Measurements from ENCODE around the gene RRAS. TPM values are rescaled to one million over a fixed set of nuclear protein-coding genes. Genes with fewer than 3 reads are reported as not detected.
A peak's percentile ranks its signal among the peaks of the same experiment; 100 is the strongest.

The RRAS gene
- polyA plus RNA-seq, 12 donors, result 24.2 to 56.9 (median 28.4) TPM; not detected in 1

DNA sequence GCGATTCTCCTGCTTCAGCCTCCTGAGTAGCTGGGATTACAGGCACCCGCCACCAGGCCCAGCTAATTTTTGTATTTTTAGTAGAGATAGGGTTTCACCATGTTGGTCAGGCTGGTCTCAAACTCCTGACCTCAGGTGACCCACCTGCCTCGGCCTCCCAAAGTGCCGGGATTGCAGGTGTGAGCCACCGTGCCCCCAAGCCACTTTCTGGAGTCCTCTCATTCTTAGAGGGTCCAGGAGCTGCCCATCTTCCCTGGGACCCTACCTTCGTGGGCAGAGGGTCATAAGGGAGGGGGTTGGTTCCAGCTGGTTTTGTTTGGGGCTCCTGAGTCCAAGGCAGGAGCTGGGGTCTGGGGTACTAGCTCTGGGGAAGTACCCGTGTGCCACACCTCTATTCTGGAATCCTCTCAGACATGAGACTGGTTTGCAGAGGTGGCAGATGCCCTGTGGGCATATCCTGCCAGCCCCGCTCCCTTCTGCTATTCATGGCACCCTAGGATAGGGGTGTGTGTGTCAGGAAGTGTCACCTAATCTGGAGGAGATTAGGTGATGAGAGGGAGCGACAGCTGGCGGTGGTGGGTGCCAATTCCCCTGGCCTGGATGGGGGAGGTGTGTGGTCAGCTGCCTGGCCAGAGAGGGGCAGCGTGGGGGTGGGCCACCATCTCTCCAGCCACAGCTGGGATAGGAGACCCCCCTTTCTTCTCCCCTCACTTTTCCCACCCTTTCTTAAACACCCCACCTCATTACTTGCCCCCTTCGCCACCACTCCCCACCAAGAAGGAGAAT lies 39.2 kb upstream of the RRAS start:
- DNase-seq, result no peak

DNA sequence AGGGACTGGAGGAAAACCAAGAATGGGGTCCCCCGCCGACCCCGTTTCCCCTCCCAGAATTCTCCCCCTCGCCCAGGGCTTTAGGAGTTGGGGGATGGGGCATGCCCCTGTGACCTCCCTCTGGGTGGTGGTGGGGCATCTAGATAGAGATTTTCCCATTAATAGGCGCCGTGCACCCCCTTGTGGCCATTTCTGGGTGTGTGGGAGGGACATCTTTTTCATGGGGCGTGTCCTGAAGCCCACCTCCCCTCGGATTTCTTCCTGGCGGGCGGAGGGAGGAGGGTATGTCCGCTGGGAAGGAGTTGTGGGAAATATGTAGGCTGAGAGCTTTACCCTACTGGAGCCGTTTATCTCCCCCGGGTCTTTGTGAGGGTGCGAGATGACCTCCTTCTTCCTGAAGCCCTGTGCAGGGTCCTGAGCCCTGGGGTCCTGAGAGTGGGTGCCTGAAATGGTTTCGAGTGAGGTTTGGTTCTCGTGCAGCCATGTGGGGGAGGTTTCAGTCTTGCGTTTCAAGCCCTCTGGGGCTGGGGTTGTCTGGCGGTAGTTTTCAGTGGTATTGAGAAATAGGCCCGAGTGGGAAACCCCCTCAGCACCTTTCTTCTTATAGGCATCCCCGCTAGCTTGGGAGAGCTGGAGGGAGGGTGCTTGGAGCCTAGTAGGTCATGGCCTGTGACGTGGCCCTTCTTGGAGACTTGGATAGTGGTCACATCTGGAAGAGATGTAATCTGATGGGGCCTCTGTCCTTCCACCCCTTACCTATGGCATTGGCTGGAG lies 38.1 kb upstream of the RRAS start:
- peak; percentile 79 for DNase-seq

DNA sequence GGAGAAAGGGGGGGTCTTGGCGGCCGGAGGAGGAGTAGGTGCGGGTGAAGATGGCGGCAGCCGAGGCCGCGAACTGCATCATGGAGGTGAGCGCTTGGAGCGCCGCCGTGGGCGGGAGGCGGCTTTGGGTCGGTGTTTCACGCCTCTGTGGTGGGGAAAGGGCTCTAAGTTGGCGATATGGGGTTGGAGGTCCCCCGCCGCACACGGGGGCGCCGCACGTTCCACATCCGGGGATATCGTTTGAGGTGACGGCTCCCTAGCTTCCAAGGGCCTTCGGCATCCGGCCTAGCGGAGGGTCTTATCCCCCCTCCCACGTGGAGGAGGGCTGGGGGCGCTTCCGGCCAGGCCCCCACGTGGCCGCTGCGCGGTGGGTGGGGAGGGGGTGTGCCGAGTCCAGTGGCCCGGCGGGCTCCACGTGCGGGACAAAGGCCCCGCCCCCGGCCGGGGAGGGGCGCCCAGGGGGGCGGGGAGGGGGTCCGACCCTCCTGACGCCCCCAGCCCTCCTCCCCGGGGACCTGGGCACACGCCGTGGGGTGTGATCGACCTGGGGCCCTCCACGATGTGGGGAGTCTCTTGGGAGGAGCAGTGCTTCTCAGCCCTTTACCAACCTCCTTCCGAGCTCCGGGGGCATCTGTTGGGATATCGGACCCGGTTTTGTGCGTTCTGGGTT lies 37.4 kb upstream of the RRAS start, which contains the start of gene PRMT1:
Gene PRMT1, plus strand, starts transcription at position 41 of the 670 bp plus-strand sequence. Its CDS starts 10 bp downstream, at position 51.
- DNase-seq, result peak; percentile 65

DNA sequence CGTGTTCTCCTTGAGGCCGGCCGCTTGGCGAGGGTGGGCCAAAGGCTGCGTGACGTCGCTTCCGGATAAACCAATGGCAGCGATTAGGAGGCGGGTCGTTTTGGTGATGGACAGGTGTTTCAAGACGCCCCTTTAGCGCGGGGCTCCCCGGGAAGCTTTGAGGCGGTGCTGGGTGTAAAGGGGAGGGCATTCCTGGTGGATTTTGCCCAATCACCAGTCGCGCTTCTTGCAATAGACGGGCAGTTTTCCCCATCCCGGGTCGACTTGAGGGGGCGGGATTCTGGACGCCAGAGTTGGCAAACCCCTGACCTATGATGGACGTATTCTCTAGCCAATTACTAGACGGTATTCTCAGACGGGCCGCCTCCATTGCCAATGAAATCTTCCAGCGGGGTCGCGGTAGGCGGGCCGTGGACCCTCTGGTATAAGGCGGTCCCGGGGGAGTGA lies 36.9 kb upstream of the RRAS start:
- DNase-seq, result peak; percentile 100

DNA sequence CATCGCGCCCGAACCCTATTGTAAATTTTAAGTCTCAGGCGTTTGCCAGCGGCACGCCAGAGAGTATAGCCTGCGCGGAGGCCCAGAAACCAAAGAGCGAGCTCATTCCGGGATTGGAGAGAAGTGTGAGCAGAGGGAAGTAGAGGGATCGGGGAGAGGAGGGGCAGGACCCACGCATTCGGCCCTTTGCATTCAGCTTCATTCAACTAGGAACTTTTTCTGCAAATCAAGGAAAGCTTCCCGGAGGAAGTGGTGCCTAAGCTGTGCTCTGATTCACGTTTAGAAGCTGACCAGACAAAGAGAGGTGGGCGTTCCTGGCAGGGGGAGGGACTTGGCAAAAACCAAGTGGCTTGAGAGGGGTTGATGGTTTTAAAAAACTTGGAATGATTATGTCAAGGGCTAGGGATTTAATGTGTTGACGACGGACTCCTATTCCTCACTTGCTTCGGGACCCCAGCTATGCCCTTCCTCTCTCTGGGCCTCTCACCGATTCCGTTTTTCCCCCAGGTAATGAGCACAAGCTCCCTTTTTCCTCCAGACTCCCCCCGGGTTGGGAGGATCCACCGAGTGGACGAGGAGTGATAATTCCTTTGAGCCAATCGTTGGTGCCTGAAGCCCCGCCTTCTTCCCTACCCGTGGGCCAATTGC lies 36.3 kb upstream of the RRAS start:
- peak; percentile 96 for DNase-seq

DNA sequence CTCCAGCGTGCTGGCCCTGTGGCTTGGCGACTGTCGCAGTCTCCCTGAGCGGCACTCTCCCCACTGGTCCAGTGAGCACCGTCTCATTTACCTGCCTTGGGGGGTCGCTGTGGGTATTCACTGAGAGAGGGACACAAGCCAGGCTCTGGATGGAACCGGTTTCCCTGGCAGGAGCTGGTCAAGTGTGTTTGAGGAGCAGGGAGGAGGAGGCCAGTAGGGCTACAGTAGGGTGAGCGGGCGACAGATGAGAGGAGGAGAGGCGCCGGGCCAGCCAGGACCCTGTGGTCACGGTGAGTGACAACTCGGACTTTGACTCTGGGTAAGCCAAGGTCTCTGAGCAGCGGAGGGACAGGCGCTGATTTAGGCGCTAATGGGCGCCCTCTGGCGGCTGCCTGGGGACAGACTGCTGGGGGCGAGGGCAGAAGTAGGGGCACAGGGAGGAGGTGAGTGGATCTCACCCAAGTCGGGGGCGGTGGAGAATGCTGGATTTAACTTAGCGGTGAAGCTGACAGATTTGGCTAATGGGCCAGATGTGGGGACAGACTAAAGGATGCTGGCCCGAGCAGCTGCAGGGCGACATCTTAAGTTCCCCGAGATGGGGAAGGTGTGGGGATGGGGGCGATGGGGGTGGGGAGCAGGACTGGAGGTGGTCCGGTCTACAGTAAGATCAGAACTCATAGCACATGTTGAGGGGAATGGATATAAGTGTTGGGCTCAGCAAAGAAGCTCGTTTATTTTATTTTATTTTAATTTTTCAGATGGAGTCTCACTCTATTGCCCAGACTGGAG lies 32.4 kb upstream of the RRAS start:
- DNase-seq, result no peak

DNA sequence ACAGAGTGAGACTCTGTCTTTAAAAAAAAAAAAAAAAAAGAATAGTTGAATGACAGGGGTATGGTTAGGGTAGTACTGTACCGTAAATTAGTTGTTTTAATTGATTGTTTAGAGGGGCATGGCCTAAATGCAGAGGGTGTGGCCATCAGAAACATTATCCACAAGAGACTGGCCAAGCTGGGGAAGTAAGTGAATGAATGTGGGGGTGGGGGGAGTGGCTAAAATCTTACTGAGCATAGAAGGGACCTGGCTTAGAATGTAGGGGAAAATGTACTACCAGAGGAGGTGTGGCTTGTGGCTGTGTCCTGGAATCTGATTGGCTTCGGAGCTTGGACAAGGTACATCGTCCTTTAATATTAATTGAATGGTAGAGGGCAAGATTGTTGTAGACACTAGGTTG lies 29.6 kb upstream of the RRAS start:
- DNase-seq, result no peak

DNA sequence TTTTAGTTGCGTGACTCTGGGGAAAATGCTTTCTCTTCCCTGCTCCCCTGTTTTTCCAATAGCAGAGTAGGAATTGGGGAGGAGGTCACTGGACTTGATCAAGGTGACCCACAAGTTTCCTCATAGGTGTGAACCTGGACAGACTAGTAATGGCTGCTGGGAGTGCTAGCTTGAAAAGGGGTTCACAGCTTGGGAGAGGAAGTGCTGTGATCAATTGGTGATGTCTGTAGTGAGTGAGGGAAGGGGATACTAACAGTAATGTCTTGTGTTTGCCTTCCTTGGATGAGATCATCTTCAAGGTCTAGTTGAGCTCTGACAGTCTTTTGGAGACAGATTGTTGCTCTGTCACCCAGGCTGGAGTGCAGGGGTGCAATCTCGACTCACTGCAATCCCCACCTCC lies 27.5 kb upstream of the RRAS start:
- DNase-seq, result no peak

DNA sequence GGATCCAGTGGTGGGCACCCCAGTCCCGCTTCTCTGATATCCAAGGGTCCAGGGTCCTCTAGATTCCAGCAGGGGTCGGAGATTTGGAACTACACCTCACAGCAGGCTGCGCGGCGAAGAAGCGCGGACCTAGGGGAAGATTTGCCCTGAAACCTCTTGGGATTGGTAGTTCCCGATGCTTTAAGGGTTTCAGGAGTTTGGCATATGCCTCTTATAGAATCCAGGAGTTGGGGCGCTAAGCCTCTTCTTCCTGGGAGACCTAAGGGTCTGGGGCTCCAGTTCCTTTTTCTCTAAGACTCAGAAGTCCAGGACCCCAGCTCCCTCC lies 26.1 kb upstream of the RRAS start:
- no peak for DNase-seq

DNA sequence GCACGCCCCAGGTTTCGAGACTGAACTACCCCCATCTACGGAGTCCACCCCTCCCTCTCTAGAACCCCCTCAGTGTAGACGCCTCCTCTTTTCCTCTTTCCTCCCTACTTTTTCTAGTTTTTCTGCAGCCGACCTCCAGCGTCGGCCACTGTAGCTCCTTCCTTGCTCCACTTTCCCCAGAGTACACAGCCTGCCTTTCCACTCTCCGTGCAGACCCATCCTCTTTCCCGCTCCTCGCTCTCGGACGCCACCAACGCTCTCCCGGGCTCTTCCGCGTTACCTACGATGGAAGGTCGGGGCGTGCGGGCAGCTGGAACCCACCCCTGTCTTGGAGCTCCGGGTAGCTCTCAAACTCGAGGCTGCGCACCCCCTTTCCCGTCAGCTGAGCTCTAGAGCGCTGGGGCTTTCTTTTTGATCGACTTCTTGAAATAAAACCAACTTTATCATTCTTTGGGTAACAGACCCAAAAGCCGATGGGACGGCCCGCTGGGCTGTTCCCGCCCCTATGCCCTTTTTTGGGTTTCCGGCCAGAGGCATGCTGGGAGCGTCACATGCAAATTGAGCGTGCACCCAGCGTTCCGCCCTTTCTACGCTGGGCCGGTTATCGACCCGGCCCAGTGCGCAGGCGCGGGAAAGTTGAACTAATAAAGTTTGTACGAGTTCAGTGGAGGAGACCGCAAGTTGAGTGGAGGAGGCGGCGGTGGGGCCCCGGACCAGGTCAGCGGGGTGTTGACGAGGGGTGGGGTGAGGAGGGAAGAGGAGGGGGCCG lies 25.6 kb upstream of the RRAS start, which contains the start of the genes BCL2L12 and IRF3:
Gene BCL2L12, plus strand, starts transcription at position 583 of the 769 bp plus-strand sequence. CDS start 760 bp downstream, outside the sequence.
Gene IRF3, minus strand, starts transcription at position 507 of the 769 bp plus-strand sequence. CDS start 1,019 bp downstream, outside the sequence.
- DNase-seq, result peak; percentile 99

DNA sequence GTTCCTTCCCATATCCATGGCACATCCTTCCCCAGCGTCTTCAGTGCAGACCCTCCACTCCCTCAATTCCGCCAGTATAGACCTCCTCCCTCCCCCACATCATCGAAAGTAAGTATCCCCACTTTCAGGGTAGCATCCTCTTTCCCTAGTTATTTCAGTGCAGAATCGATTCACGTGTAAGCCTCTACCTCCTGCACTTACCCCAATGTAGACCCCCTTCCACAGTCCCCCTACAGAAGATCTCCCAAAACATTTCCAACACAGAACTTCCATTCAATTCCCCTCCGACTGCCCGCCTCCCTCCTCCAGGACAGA lies 25.1 kb upstream of the RRAS start:
- DNase-seq, result no peak

DNA sequence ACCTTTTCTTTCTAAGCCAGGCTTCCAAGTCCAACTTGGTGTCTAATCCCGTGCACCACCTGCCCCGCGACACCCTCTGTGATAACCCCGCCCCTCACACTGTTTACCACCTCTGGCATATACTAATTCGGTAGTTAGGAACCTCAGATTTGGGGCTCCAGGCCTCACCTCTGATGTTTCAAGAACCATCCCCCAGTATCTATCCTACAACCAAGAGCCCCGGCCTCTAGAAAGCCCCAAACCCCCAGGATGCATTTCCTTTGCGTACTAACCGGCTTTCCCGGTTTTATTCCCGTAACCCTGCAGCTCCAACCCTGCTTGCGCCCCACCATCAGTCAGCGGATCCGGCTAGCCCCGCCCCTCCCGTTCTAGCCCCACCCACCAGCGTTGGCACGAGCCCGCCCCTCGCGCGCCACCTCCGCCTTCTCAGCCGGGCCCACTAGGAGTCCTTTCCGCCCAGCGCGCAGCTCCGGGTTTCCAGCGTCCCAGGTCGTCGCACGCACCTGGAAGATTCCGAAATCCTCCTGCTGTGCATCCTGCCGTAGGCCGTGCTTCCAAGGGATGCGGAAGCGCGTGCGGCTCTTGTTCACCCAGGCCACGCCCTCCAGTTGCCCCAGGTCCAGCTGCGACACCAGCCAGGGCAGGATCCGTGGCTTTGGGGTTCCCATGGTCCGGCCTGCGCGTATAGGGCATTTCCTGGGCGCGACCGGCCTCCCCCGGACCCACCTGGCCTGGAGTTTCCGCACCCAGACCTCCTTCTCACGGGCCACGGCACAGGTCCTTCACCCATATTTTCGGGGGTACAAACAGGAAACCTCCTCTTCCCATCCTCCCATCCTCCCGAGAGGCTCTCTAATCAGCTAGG lies 24.5 kb upstream of the RRAS start:
- DNase-seq, result peak; percentile 65

DNA sequence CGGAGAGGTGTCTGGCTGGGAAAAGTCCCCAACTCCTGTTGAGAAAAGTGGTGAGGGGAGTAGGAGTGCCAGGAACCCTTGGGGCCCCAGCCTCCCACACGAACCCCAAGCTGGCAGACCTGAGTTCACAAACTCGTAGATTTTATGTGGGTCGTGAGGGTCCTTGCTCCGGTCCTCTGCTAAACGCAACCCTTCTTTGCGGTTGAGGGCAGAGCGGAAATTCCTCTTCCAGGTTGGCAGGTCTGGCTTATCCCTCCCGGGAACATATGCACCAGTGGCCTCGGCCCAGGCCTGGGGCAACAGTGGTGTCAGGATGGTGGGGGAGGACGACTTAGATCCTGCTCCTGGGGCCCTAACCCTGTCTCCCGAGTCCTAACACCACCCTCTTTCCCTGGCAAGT lies 23.3 kb upstream of the RRAS start:
- DNase-seq, result no peak

DNA sequence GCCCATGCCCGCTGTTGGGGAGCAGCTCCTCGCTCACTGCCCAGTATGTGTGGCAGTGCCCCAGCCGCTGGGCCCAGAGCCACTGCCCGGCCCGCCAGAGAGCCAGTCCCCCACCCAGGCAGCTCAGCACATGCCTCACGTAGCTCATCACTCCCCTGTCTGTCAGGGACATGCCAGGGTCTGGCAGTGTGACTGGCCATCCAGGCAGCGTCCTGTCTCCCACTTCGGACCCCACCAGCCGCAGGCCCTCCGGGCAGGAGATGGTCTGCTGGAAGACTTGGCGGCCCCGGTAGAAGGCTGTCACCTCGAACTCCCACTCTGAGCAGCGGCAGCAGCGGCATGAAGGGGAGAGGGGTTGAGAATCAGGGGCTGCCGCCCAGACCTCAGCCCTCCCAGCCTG lies 22.1 kb upstream of the RRAS start:
- DNase-seq, result no peak

DNA sequence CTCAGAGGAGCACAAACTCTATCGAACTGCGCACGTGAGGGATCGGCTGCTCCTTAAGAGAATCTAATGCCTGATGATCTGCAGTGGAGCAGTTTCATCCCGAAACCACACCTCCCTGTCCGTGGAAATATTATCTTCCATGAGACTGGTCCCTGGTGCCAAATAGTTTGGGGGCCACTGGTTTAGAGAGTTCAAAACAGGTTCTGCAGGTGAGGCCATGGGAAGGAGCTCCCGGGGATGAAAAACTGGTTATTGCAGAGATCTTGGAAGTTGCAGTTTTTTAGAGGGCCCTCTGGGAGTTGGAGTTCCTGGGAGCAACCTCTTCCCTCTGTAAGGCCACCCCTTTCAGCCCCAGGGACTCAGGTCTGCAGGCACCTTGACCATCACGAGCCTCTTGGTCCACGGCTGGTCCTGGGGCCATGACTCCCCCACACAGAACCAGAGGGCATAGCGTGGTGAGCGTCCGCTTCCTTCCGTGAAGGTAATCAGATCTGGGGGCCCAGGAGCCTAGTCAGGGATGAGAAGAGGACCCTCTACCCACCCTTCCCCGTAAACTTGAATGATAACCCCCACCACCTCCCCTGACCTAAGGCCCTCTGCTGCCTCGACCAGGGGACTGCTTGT lies 20.5 kb upstream of the RRAS start:
- no peak for DNase-seq

DNA sequence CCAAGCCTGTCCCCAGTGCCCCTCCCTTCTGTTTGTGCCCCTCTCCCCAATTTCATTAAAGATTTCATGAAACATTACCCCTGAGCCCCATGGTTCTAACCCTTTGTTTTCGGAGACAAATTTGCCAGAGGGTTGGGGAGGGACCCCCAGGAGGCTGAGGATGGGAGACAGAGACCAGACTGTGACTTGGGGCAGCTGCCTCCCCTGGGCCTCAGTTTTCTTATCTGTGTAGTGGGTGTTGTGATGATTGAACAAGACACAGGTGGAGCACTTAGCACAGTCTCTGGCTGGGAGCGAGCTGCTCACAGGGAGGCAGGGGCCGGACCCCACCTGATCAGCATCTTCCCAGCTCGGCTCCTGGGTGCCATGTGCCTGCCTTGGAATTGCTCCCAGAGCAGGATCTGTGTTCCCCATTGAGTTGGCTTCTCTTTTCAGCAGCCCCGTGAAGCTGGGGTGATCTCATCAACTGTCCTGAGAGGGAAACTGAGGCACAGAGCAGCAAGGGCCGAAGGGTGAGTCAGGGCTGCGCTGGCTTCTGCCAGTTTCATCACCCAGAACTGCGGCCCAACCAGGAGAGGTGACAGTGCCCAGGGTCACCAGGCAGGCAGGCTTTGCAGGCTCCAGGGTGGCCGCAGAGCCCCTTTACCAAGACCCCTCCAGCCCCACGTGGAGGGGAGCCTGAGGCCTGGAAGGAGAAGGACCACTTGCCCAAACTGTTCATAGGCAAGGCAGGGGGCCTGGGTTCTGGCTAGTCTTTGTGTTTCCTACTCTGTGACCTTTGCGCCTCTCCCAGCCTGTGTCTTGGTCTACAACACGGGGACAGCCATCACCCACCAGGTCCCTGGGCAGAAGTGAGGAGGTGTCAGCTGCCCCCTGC lies 18.9 kb upstream of the RRAS start:
- no peak for DNase-seq

DNA sequence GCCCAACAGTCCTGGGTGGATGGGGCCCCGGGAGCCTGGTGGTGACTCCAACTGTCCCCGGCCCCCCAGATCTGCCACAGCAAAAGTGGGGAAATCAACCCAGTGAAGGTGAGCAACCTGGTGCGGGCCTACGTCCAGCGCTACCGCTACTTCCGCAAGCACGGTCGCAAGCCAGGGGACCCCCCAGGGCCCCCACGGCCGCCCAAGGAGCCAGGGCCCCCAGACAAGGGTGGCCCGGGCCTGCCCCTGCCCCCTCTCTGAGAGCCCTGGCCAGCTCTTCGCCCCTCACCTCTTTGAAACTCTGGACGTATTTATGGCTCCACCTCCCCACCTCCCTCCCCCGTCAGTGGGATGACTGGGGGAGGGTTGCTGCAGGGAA lies 18.2 kb upstream of the RRAS start:
- no peak for DNase-seq

Measured in muscle of arm (tissue), 12 donors.